CD4-positive, alpha-beta T cell treated with Interleukin-4 for 1 hour (primary cell): ENCODE data around the gene FSCN2.

Experiments used
- DNase-seq, 2 donors: peaks; one replicate each; pipeline ENCODE4 v3.0.0-alpha.2; 2020 to 2022

Gene FSCN2

DNA sequence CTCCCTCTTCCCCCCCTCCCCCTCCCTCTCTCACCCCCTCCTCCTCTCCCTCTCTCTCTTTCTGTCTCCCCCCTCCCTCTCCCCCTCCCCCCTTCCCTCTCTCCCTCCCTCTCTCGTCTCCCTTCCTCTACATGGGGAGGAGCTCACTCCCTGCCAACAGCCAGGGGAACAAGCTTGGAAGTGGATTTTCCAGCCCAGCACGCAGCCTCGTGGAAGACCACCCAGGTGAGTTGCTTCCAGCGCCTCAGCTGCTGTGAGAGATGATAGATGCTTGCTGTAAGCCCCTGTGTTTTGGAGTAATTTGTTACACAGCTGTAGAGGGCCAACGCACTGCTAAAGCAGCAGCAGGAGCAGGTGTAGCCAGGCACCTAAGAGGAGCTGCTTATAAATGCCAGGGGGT, 36.4 kb upstream of the FSCN2 start:
- DNase-seq, result no peak

DNA sequence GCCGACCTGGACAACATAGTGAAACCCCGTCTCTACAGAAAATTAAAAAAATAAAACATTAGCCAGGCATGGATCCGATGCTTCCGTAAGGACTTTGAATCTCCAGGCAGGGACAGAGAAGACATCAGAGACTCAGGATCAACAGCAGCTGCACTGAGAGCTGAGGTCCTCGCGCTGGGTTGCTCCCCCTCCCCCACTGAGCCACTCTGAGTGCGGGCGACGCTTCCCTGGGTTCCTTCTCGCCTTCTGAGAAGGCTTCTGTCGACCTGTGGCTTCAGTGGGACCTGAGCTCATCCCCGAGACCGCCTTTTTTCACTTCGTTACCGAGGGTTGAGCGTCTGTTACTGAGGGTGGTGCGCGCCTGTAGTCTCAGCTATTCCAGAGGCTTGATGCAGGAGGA, 36.0 kb upstream of the FSCN2 start:
- no peak for DNase-seq

DNA sequence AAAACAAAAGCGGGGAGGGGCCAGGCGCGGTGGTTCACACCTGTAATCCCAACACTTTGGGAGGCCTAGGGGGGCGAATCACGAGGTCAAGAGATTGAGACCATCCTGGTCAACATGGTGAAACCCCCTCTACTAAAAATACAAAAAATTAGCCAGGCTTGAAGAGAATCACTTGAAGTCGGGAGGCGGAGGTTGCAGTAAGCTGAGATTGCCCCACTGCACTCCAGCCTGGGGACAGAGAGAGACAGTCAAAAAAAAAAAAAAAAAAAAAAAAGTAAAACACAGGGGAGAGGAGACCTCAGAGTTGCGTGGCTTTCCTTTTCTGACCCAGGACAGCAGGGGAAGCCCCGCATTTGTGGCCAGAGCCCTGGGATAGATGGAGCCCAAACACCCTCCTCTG, 35.5 kb upstream of the FSCN2 start:
- DNase-seq, result no peak

DNA sequence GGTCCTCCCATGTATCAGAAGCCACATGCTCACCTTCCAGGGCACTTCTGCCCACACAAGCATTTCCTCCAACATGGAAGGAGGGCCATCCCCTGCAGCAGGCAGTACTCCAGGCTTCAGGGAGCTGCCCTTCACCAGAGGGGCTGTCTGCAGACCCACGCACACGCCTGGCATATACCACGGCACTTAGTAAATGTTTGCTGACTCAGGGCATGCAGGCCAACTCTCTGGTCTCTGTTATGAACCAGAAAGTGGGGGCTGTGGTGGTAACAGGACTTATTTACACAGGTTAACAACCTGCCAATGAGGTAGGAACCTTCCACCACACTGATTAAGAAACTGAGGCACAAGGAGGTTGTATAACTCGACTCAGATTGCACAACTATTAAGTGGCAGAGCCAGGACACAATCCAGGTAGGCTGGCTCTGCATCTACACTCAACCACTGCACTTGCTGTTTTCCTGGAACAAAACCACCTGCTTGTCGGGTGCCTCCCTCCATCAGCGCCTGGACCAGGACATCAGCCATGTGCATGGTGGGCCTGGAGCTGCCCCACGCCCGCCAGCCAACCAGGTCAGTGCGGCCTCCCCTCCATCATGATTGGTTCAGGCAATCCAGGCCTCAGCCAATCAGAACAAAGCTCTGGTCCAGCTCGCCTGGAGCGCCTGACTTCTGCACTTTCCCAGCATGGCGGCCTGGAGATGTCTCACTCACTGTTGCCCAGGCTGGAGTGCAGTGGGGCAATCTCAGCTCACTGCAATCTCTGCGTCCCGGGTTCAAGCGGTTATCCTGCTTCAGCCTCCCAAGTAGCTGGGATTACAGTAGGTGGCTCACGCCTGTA, 34.8 kb upstream of the FSCN2 start:
- no peak for DNase-seq

DNA sequence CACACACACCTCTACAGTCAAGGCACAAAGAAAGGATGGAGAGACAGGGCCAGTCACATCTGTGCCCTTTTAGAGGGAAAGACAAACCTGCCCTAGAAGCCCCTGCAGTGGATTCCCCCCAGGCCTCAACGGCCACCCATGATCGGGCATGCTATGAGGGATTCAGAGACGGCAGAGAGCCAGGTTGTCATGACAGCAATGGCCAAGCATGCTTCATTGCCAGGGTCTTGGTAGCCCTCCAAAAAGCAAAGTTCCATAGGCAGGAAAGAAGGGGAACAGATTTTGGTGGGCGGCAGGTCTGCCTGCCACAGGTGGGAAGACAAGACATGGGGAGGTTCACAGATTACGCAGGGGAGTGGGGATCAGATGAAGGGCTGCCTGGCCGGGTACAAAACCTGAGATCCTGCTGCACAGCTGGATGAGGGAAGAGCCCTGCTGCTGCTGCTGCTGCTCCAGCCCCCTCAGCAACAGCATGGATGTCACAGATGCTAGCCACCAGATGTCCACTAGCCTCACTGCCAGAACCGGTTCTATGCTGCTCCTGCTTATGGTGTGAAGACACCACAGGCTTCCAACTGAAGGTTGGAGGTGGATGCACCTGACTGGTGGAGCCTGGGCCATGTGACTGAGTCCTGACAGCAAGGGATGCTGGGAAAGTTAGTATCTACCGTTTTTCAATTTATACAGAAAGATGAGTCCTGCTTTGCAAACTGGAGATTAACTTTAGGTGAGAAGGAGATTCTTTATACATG, 33.4 kb upstream of the FSCN2 start:
- DNase-seq, result no peak

DNA sequence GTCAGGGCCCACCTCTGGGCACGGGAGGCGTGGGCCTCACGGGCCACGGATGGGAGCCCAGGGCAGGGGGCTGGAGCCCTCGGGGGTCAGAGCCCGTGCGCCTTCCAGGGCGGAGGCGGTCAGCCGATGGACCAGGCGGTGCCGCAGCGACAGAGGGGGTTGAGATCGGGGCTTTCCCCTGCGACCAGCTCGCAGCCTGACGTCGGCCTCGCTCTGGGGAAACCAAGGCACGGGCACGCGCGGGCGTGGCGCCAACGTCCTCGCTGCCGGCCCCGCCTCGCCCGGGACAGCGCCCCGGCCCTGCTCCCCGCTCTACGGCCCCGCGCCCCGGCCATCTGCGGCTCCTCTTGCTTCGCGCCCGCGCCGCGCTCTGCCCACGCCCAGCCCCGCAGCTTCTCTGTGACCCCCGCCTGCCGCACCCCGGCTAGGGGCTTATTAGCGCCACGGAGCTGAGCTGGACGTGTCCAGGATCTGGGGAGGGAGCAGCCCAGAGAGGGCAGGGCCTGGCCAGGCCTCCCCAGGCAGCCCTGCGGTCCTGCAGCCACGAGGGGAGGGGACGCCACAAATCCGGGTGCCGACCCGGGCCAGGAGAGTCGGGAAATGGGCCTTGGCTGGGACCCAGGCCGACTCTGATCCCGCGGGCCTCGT, 29.1 kb upstream of the FSCN2 start:
- no peak for DNase-seq

DNA sequence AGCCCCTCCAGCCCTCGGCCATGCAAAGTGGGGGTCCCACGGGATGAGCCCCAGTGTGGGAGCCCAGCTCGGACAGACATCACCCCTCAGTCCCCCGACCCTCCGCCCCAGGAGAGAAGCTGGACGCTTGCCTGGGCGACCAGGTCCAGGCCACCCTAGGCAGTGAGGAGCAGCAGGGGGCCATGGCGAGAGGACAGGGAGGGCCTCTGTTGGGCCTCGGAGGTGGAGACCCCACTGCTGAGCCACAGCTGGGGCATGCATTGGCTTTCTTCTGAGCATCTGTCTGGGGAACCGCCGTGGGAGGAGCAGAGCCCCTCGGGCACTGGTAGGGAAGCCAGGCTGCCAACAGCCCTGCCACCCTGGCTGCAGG, 28.6 kb upstream of the FSCN2 start:
- DNase-seq, result no peak

DNA sequence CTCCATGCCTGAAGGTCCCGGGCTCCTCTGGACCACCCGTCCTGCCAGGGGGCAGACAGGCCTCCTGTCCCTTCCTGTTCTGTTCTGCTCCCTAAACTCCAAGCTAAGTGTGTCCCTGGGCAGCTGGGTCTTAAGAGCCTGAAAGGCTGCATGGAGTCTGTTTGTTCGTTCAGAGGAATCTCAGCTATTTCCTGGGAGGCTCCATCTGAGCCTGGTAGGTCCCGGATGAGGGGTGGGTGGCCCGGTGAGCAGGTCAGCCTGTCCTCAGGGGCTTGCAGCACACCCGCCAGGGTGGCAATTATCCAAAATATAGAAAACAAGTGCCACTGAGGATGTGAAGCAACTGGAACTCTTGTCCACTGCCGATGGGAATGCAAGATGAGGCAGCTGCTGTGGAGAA, 28.1 kb upstream of the FSCN2 start:
- no peak for DNase-seq

DNA sequence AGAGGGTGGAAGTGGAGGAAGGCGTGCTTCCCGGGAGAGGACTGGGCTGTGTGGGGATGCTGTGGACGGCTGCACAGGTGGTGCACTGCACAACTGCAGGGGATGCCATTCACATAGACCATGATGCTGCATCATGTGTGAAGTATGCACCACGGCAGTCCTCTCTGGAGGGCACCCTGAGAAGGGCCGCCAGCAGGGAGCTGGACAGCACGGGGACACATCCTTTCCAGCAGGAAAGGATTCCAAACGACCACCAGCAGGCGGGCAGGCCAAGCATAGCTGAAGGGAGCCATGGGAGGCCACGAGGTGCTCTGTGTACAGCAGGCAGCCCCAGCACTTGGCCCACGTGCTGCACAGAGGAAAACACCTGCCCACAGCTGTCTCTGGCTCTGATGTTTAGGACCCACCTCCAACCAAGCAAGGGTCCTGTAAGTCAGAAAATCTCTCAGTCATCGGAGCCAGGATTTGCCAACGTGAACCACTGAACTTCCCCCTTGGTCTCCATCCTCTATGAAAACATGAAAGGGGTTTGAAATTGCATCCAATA, 25.6 kb upstream of the FSCN2 start:
- no peak for DNase-seq

DNA sequence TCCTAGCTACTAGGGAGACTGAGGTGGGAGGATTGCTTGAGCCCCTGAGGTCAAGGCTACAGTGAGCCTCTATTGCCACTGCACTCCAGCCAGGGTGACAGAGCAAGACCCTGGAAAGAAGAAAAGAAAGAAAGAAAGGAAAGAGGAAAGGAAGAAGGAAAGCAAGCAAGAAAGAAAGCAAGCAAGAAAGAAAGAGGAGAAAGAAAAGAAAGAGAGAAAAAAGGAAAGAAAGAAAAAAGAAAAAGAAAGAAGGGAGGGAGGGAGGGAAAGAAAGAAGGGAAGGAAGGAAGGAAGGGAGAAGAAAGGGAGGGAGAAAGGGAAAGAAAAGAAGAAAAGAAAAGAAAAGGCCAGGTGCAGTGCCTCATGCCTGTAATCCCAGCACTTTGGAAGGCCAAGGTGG, 24.6 kb upstream of the FSCN2 start:
- no peak for DNase-seq

DNA sequence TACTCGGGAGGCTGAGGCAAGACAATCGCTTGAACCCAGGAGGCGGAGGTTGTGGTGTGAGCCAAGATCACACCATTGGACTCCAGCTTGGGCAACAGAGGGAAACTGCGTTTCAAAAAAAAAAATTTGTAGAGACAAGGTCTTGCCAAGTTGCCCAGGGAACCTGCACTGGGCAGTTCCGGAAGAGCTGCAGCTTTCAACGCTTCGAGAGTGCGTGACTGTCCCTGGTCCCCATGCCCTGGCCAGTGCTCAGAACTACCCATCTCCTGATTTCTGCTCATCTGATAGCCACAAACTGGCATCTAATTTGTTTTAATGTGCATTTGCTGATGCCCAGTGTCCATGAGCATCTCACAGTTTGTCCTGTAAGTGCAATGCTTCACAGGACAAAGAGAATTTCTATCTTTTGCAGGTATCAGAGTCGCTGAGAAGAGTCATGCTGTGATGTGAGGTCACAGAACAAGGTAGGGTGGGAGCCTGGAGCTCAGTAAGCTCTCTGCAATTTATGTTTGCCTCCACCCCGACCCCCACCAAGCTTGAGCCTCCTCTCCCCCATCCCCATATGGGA, 19.5 kb upstream of the FSCN2 start:
- DNase-seq, result no peak

DNA sequence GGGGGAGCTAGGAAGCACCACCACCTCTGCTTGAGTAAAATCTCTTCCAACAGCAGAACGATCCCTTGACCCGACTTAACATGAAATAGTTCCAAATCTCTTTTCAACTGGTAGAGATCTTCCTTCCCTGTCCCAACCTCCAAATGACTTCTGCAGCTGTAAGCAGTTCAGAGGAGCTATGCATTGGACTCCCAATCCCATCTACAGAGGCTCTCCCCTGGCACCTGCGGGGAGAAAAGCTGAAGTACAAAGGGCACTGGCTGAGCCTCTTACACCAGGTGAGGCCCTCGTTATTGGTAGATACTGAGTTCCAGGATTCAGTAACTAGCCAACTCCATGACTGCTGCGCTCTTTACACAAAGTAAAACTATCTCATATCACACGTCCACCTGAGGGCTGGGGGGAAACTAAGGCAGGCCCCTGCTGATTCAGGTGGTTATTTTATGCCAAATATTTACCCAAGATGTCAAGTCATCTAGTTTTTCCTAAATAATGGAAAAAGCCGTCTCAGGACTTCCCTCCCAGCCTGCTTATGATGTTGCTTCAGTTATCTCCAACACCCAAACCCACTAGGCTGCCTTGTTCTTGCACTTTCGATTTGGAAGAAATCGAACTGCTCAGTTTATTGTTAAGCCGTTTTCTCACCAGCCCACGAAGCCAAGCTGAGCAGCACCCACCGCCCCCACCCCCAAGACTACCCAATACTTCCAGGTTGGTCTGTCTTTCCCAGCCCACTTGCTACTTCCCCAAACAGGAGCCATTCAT, 18.8 kb upstream of the FSCN2 start:
- DNase-seq, result peak; percentile 38 to 62

DNA sequence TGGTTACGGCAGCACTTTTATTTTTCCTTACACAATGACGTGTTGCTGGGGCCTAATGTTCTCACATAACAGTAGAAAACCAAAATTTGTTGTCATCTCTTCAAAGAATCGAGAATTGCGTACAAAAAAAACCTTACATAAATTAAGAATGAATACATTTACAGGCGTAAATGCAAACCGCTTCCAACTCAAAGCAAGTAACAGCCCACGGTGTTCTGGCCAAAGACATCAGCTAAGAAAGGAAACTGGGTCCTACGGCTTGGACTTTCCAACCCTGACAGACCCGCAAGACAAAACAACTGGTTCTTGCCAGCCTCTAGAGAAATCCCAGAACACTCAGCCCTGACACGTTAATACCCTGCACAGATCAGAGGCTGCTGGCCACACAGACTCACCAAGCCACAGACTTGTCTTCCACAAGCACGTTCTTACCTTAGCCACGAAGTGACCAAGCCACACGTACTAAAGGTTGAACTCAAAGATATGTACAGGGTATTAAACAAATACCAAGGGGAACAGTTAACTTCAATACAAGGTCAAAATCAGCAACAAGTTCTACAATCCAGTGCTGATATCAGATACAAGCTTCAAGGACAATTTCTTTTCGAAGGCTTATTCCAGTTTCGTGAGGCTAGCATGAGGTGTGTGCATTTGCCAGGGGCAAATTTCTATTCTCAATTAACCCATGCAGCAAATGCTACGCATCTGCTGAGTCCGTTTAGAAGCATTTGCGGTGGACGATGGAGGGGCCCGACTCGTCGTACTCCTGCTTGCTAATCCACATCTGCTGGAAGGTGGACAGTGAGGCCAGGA, 18.0 kb upstream of the FSCN2 start:
- DNase-seq, result no peak

DNA sequence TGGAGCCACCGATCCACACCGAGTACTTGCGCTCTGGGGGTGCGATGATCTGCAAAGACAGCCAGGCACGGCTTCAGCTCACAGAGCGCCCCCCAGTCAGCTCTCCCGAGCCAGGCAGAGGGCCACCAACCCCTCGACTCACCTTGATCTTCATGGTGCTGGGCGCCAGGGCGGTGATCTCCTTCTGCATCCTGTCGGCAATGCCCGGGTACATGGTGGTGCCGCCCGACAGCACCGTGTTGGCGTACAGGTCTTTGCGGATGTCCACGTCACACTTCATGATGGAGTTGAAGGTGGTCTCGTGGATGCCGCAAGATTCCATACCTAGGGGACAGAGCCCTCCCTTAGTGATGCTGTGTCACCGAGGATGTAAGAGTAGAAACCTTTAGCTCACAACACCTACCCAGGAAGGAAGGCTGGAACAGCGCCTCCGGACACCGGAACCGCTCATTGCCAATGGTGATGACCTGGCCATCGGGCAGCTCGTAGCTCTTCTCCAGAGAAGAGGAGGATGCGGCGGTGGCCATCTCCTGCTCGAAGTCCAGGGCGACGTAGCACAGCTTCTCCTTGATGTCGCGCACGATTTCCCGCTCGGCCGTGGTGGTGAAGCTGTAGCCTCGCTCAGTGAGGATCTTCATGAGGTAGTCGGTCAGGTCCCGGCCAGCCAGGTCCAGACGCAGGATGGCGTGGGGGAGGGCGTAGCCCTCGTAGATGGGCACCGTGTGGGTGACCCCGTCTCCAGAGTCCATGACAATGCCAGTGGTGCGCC, 17.2 kb upstream of the FSCN2 start:
- peak in 1 of 2 donors; percentile 48 for DNase-seq

DNA sequence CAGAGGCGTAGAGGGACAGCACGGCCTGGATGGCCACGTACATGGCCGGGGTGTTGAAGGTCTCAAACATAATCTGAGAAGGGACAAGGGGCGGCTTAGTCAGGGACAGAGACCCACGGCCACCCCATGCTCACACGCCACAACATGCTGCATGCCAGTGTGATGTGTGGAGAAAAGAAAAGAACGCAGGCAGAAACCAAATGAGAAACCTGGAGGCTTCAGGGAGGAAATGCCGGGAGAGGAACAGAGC, 16.7 kb upstream of the FSCN2 start:
- peak in 1 of 2 donors; percentile 27 for DNase-seq

DNA sequence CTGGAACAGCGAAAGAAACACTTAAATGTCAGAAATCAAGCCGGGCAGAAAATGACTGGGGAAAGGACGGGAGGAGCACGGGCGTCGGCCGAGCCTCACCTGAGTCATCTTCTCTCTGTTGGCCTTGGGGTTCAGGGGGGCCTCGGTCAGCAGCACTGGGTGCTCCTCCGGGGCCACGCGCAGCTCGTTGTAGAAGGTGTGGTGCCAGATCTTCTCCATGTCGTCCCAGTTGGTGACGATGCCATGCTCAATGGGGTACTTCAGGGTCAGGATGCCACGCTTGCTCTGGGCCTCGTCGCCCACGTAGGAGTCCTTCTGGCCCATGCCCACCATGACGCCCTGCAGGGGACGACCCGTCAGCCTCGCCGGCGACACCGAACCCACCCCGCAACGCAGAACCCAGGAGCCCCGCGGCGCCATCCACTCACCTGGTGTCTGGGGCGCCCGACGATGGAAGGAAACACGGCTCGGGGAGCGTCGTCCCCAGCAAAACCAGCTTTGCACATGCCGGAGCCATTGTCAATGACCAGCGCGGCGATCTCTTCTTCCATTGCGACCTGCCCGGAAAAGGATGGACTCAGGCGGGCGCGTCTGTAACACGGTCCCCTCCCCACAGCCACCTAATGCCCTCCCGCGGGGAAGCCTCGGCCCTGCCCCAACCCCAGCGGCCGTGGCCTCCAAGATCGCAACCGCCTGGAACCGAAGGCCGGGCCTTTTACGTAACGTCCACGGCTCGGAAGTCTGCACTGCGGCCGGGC, 16.2 kb upstream of the FSCN2 start:
- no peak for DNase-seq

DNA sequence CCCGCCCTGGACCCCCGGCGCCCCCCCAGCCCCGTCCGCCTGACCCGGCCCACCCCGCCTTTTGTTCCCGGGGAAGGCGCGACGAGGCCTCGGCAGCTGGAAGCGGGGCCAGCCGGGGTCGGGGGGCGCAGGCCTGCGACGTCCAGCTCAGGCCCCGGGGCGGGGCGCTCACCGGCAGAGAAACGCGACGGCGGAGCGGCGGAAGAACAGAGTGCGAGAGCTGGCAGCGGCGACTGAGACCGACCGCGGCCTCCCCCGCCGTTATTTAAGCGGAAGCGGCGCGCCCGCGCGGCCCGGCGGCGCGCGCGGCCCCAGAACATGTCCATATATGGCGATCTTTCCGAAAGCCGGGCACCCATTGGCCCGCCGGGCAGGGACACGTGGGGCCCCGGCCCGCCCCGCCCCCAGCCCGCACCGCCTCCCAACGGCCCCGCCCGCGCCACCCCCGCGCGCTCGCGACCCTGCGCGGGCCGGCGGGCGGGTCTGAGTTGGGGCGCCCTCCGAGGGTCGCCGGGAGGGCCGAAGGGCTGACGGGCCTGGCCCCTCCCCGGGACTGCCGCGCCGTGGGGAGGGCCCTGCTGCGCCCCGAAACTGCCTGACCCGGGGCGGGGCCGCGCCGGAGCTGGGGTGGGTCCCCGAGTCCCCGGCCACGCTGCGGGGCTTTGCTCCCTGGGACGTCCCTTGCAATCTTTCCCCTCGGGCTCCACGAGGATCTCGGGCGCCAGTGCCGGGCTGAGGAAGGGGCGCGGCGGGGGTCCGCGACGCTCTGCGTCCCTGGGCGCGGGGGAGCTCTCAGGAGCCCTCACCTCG, 15.4 kb upstream of the FSCN2 start, which contains the start of gene ACTG1:
ACTG1 (minus strand) TSS at position 238 of the 810 bp plus-strand sequence. CDS start 445 bp downstream, outside the sequence.
- peak; percentile 94 to 95 for DNase-seq

DNA sequence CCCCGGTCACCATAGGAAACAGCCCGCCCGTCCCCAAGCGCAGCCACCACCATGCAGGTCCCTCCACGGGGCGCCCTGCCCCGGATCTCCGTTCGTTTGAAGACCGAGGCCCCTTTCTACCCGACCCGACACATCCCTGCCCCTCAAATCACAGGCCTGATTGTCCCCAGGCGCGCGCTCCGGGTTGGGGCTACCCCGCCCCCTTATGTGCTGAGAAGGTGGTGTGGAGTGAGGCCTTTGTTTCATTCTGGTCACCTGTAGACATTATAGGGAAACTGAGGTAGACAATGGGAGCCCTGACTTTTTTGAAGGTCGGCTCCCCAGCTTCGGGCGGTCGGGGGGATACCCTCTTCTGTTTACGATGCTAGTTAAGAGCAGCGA, 14.8 kb upstream of the FSCN2 start:
- DNase-seq, result peak; percentile 60 to 64
